Epithelial cell of proximal tubule (primary cell): ENCODE data around the gene RAB11B. TPM values are rescaled to one million over a fixed set of nuclear protein-coding genes. Genes with fewer than 3 reads are reported as not detected.

Experiments
- DNase-seq: peaks from one replicate; pipeline ENCODE4 v3.0.0-alpha.2; 2011; ENCODE audit warnings: low read depth
- H3K4me3 ChIP-seq: 2 replicates; pipeline ENCODE4 v1.5.1; 2011; ENCODE audit warnings: low read depth, mild to moderate bottlenecking, low read length
- CTCF ChIP-seq: conservative IDR thresholded peaks from 2 replicates; pipeline ENCODE4 v1.5.1; 2012; ENCODE audit warnings: low read depth, mild to moderate bottlenecking, low read length
- total RNA-seq: library from RNA; depleted of rRNA; stranded (reverse); fragments of >200 nt; gene quantifications from 2 replicates; pipeline ENCODE4 v1.2.3, GENCODE V29; 2015

RAB11B gene
- total RNA-seq, 1 donor from 2014 or later, result 23.3 TPM

GRCh38 chr19:8355631-8356402, 34.3 kb upstream of the RAB11B start:
- DNase-seq, result peak; percentile 88

GRCh38 chr19:8357007-8357521, 33.1 kb upstream of the RAB11B start:
- DNase-seq, result no peak
- H3K4me3 ChIP-seq, result no peak overlapping the region

More at GRCh38 chr19:8355631-8356402, 34.3 kb upstream of the RAB11B start:
- TF ChIP-seq CTCF, result peak; percentile 22
- H3K4me3 ChIP-seq, result no peak overlapping the region

GRCh38 chr19:8358948-8359347, 31.2 kb upstream of the RAB11B start:
- DNase-seq, result no peak
- no peak overlapping the region for H3K4me3 ChIP-seq
- no peak for TF ChIP-seq CTCF

More at GRCh38 chr19:8357007-8357521, 33.1 kb upstream of the RAB11B start:
- no peak for TF ChIP-seq CTCF

- no peak for DNase-seq
- no peak overlapping the region for H3K4me3 ChIP-seq
- TF ChIP-seq CTCF, result no peak
Observed at GRCh38 chr19:8360196-8360595, 30.0 kb upstream of the RAB11B start.

- TF ChIP-seq CTCF, result no peak
- DNase-seq, result peak; percentile 95
- peak overlapping the region; percentile 12 for H3K4me3 ChIP-seq
Observed at GRCh38 chr19:8361921-8362793, 28.0 kb upstream of the RAB11B start.

GRCh38 chr19:8363803-8364771, 26.1 kb upstream of the RAB11B start, which contains the start of gene ANGPTL4:
TSS of gene ANGPTL4 (plus strand) at chr19:8364155. CDS start at chr19:8364322, 167 bp downstream.
- H3K4me3 ChIP-seq, result peak within 1 kb of the TSS; percentile 77
- DNase-seq, result no peak
- no peak for TF ChIP-seq CTCF
